Loucy (cell line): ENCODE measurements around the gene CXCR3.

ENCODE experiments used
- CTCF ChIP-seq: fragments of 200-600 bp; sonication (generic); conservative IDR thresholded peaks from 2 replicates; pipeline ENCODE4 v1.5.1; 2014; ENCODE audit warnings: mild to moderate bottlenecking, antibody characterized with exemption, low read length
- EZH2phosphoT487 ChIP-seq: fragments of 200-600 bp; IDR thresholded peaks from 2 replicates; pipeline ENCODE4 v1.6.1; 2018; ENCODE audit warnings: antibody characterized with exemption, mild to moderate bottlenecking, moderate library complexity, borderline replicate concordance

- TF ChIP-seq CTCF (no peak), EZH2phosphoT487 (no peak)
These were observed 37.1 kb downstream of the CXCR3 start for GRCh38 chrX:71581210-71581609.
